NCI-H146 treated with DMSO at 0.1 percent for 48 hours (cell line): ENCODE measurements around the gene PTGES3L.
"Not testable (repeated sequence)": the region's sequence is repeated elsewhere in the genome, so short reads cannot be mapped to it uniquely, and the experiment has no call there.

ENCODE experiments used
- DNase-seq: peaks from one replicate; lab custom pipeline; 2025; ENCODE audit not compliant: unreplicated experiment; lab: John Stamatoyannopoulos, UW

Gene PTGES3L

DNA sequence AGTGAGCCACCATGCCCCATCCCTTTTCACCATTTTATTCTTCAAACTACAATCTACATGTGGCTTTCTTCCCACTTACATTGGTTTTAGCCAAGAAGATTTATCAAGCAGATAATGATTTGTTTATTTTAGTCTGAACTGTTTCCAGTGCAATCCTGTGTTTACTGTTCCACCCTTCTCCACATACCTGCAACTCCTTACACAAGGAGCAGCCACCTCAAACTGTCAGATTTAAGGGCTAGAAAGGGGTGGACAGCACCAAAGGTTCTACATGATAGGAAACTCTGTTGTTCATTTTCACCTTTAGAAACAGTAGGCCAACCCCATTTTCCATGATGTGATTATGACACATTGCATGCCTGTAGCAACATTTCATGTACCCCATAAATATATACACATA is 2.4 kb upstream of the PTGES3L start:
- no peak for DNase-seq

- peak; percentile 40 for DNase-seq
Measured at GRCh38 chr17:42980766-42981397, 1.0 kb upstream of the PTGES3L start.

- peak; percentile 78 for DNase-seq
Measured at GRCh38 chr17:42980274-42980765, 440 bp upstream of the PTGES3L start, which contains the start of gene RUNDC1. Gene RUNDC1 (plus strand): TSS chr17:42980565. CDS start chr17:42980577, 12 bp downstream.

- DNase-seq = not testable (repeated sequence)
Measured at GRCh38 chr17:42975701-42976100, 4.2 kb downstream of the PTGES3L start.

- no peak for DNase-seq
Measured at GRCh38 chr17:42975265-42975664, 4.6 kb downstream of the PTGES3L start.

GRCh38 chr17:42973323-42973722 is 6.6 kb downstream of the PTGES3L start:
- DNase-seq = not testable (repeated sequence)

GRCh38 chr17:42971589-42971988 is 8.3 kb downstream of the PTGES3L start:
- no peak for DNase-seq

DNA sequence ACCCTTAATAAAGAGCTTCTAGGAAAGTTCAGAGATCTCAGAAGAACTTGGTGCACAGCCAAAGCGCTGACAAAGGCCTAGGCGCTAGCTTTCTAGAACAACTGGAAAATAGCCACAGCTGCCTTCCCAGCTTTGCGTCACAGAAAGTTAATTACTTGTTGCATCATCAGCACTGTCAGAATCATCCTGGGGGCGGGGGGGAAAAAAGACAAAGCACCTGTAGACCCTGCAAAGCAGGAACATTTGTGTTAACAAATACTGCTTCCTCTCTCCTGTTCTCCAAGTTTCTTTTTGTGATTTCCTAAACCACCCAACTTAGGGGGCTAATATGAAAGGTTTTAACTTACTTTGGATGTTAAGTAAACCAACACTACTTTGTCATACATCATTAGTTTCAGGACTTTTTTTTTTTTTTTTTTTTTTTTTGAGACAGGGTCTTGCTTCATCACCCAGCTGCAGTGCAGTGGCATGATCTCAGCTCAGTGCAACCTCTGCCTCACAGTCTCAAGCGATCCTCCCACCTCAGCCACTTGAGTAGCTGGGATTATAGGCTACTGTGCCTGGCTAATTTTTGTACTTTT is 10.8 kb downstream of the PTGES3L start:
- no peak for DNase-seq

DNA sequence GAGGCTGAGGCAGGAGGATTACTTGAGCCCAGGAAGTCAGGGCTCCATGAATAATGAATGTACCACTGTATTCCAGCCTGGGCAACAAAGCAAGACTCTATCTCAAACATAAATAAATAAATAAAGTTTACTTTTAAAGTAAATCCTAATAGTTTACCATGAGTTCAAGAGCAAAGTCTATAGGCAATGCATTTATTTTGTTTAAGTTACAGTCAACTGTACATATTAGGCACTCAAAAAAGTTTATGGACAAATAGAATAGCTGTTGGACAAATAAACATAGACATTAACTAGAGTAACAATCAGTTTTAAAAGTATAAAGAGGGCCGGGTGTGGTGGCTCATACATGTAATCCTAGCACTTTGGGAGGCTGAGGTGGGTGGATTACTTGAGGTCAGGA is 12.0 kb downstream of the PTGES3L start:
- DNase-seq = no peak

DNA sequence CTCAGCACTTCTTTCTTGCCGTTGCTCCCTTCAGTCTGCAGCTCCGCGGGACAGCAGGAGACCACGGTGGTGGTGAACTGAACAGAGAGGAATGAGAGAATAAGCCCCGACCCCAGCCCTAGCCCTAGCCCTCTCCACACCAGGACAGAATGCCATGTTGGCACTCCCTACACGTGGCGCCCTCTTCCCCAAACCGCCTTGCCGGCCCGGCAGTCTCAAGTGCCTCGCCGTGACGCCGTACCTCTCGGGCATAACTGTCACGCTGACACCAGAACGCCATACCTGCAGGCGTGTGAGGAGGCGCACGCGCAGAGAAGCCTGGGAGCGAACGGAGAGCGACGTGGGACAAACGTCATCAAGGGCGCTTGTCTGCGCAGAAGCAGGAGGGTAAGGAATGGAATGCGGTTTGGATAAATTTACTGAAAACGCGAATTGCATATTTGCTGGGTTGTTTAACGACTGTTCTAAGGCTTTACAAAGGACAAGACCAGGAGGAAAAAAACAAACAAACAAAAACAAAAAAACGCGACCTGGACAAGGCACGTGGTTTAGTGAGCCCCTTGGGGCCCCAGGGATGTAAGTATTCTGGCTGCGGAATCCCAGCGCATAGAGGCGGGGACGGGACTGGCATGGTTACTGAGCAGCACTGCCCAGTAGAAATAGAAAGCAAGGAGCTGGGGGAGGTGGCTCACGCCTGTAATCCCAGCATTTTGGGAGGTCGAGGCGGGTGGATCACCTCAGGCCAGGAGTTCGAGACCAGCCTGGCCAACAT is 15.5 kb downstream of the PTGES3L start, which contains the start of gene AARSD1:
AARSD1 (minus strand) TSS at position 294 of the 772 bp plus-strand sequence; CDS start at position 280, 14 bp downstream.
- DNase-seq = peak; percentile 83

DNA sequence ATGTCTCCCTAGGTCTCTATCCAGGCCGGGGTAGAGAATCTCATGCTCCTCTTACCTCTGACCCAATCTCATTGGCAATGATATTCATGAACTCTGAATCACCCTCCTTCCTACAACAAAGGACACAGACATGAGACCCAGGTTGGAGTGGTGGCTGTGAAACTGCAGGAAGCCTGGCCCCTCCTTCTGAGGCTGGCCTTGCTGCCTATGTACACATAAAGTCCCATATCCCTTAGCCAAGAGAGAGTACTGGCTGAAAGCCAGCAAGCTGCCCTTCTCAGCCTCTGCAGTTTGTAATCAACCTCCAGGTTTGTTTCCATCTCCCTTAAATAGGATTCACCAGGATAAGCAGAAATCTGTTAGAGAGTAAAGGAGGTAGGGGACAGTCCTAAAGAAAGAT is 26.2 kb downstream of the PTGES3L start:
- no peak for DNase-seq

DNA sequence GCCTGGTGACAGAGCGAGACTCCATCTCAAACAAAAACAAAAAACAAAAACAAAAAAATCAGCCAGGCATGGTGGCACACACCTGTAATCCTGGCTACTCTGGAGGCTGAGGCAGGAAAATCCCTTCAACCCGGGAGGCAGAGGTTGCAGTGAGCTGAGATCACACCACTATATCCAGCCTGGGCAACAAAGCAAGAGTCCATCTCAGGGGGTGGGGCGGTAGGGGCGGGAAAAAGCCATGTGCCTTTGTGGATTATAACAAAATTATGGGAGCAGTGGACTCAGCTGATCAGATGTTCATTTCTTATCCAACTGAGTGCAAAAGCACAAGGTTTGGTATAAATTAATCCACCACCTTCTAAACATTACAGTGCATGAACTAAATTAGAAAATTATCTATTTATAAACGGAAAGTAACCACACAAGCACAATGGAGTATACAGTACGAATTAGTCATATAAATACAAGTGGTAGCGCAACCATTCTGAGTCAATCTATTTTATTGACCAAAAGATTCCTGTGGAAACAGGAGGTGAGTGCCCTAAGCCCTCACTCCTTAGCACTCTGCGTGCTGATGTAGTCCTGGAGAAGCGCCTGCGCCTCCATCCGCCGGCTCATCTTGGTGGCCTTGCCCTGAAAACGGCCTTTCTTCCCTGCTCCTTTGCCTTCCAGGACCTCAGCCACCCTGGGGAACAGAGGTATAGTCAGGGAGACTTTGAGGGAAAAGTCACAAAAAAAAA is 29.7 kb downstream of the PTGES3L start:
- no peak for DNase-seq

GRCh38 chr17:42946812-42947211 is 33.1 kb downstream of the PTGES3L start:
- DNase-seq = no peak

- no peak for DNase-seq
Measured at GRCh38 chr17:42944211-42944610, 35.7 kb downstream of the PTGES3L start.

- DNase-seq = peak; percentile 67
Measured at GRCh38 chr17:42937712-42938596, 41.9 kb downstream of the PTGES3L start.

- no peak for DNase-seq
Measured at GRCh38 chr17:42929497-42929844, 50.4 kb downstream of the PTGES3L start.

GRCh38 chr17:42928714-42929496 is 51.0 kb downstream of the PTGES3L start:
- peak; percentile 44 for DNase-seq

- DNase-seq = no peak
Measured at GRCh38 chr17:42924891-42925290, 55.0 kb downstream of the PTGES3L start.

- DNase-seq = not testable (repeated sequence)
Measured at GRCh38 chr17:42923472-42923871, 56.4 kb downstream of the PTGES3L start.
